AG04449 (cell line): ENCODE data around the gene PDE4D.
A peak's percentile ranks its signal among the peaks of the same experiment; 100 is the strongest.

Source experiments
- CTCF ChIA-PET: fragments of 350-600 bp; formaldehyde crosslinking; extraction: SDS; loops from one replicate; lab custom pipeline; 2021; ENCODE audit warnings: antibody characterized with exemption; lab: Yijun Ruan, JAX
- POLR2A ChIA-PET: fragments of 400-600, 350-600 bp; formaldehyde crosslinking; extraction: SDS; loops from one replicate; lab custom pipeline; 2020; ENCODE audit warnings: antibody characterized with exemption, inconsistent platforms; lab: Yijun Ruan, JAX
- DNase-seq: peaks from one replicate; pipeline ENCODE4 v3.0.0-alpha.2; 2010; ENCODE audit warnings: low read depth, low spot score
- H3K4me3 ChIP-seq: 2 replicates; pipeline ENCODE4 v1.5.1; 2011; ENCODE audit warnings: low read depth, mild to moderate bottlenecking, control low read depth, low read length
- CTCF ChIP-seq: IDR thresholded peaks from one replicate; pipeline ENCODE4 v1.5.1; 2011; ENCODE audit warnings: mild to moderate bottlenecking, moderate library complexity, low read length, control low read depth, inconsistent platforms; ENCODE audit not compliant: insufficient read depth; ENCODE audit errors: missing control alignments

Gene PDE4D

DNA sequence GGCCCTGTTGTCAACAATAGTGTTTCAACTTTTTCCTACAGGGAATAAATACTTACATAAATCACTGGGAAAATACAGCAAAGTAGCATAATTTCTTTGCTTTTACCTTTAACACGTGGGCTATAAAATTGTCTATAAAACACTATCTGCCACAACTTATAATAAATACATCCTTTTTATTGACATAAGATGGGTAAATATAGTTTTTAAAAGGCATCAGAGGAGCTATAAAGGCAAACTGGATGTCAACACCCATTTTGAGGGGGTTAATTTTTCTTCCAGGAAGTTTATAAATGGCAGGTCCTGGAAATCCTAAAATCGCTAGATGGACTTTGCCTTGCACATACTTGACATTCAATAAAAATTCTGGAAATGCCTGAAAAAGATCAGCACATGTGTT, 358.0 kb downstream of the PDE4D start:
- DNase-seq = no peak
- ChIA-PET CTCF (interaction anchor here (0.8 kb wide), 1 partner anchor 278 kb away, joined by 3 read pairs; no protein-coding TSS in a partner anchor), POLR2A (no interaction called here)
- TF ChIP-seq CTCF = no peak
- H3K4me3 ChIP-seq = no peak overlapping the region

DNA sequence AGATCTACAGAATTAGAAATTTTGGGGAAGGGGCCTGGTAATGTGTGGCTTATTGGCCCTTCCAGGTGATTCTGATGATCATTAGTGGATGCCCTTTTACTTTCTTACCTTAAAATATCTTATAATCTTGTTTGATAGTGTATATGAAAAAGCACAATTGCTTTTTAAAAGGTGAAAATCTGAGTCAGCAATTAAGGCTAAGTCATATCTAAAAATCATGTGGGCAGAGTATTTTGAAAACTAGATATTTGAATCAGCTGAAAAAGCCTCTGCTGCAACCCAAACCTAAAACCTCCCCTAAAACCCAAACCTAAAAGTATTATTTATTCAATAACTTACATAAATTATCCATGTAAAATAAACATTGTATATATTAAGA, 359.8 kb downstream of the PDE4D start:
- H3K4me3 ChIP-seq = no peak overlapping the region
- no peak for DNase-seq
- no peak for TF ChIP-seq CTCF
- CTCF ChIA-PET = no interaction called here
- POLR2A ChIA-PET = no interaction called here

DNA sequence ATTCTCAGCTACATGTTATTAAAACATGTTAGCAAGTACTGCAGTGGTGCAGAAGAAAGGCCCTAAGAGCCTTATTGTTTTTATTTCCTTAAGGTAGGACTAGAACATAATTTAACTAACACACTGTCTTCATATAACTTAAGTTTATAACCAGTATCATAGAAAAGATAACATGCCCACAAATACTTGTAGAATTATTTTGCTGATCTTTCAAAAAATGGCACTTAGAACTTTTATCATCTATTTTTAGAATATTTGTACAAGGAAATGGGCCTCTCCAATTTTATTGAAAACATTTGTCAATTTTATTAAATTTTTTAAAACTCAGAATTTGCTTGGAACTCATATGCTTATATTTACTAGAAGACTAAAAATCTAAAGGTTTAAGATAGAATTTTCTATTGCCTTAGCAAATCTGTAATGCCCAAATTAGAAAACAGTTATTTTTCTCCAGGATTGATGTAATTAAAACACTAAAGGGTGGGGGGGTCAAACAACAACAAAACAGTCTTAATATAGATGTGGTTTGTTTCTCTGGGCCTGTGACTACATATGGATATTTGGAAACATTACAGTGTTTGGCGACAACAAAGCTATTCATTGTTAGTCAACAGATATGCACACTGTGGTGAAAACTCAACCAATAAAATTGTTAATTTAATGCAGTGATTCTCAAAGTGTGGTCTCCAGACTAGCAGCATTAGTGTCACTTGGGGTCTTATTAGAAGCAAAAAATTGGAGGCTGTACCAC, 360.4 kb downstream of the PDE4D start:
- CTCF ChIA-PET = no interaction called here
- no peak for DNase-seq

DNA sequence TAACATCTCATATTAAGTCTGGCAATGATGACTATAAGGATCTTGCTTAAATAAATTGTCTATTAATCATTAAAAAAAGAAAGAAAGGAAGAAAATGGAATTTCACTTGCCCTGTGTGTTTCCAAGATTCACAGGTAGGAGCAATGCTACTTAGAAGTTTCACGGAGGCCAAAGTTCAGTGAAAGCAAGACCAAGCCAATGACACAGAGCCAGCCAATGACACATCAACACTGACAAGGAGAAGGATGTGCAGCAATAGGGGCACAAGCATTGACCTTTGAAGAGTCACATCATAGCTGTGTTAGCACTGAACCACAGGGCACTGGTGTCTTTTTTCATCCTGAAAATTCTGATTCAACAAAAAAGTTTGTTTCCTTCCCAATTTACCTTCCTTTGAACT, 364.3 kb downstream of the PDE4D start:
- CTCF ChIA-PET = no interaction called here
- no peak for TF ChIP-seq CTCF
- no peak for DNase-seq
- POLR2A ChIA-PET = no interaction called here
- no peak overlapping the region for H3K4me3 ChIP-seq

More for the DNA sequence above, 360.4 kb downstream of the PDE4D start:
- POLR2A ChIA-PET = no interaction called here
- no peak for TF ChIP-seq CTCF
- no peak overlapping the region for H3K4me3 ChIP-seq

DNA sequence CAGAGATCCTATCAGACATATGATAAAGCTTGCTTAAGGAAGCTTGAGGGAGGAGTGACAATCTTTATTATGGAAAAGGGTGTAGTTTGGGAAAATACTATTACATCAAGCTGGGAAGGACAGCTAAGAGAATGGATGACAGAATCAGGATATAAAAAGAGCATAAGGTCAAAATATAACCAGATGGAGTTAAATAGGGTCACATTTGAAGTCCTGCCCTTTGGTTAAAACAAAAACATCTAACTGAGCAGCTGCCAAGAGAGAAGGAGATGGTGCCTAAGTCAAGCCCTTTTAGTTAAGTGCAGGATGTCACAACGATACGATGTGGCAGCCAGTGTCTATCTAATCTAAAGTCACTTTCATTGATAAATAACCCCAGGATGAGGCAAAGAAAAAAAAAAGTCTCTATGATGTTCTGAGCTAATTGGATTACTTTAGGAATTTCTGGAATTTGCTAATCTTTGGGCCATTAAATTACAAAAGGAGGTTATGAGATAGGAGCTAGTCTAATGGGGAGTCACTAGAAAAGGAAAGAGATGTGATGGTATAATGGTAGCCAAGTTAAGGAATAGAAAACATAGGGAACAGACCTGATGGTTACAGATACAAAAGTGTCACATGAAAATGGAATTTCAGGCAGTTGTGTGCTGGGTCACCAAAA, 365.2 kb downstream of the PDE4D start:
- CTCF ChIA-PET = interaction anchor here (1.0 to 1.8 kb wide), 2 partner anchors 20 to 145 kb away, joined by 3 to 6 read pairs; no protein-coding TSS in a partner anchor
- TF ChIP-seq CTCF = no peak
- POLR2A ChIA-PET = interaction anchor here (0.6 kb wide), 1 partner anchor 268 kb away, joined by 3 read pairs; no protein-coding TSS in a partner anchor
- DNase-seq = no peak
- no peak overlapping the region for H3K4me3 ChIP-seq

GRCh38 chr5:59525957-59526356, 367.6 kb downstream of the PDE4D start:
- H3K4me3 ChIP-seq = no peak overlapping the region
- POLR2A ChIA-PET = no interaction called here
- CTCF ChIA-PET = interaction anchor here (1.1 kb wide), 1 partner anchor 126 kb away, joined by 3 read pairs; no protein-coding TSS in a partner anchor
- TF ChIP-seq CTCF = no peak
- DNase-seq = peak; percentile 57
